Measurements from ENCODE around the gene MCF2L2. TPM values are rescaled to one million over a fixed set of nuclear protein-coding genes. Genes with fewer than 3 reads are reported as not detected.
"Not testable (repeated sequence)": the region's sequence is repeated elsewhere in the genome, so short reads cannot be mapped to it uniquely, and the experiment has no call there.

The MCF2L2 gene
- total RNA-seq, 1 experiment from 2014 or later, result 12.2 TPM

DNA sequence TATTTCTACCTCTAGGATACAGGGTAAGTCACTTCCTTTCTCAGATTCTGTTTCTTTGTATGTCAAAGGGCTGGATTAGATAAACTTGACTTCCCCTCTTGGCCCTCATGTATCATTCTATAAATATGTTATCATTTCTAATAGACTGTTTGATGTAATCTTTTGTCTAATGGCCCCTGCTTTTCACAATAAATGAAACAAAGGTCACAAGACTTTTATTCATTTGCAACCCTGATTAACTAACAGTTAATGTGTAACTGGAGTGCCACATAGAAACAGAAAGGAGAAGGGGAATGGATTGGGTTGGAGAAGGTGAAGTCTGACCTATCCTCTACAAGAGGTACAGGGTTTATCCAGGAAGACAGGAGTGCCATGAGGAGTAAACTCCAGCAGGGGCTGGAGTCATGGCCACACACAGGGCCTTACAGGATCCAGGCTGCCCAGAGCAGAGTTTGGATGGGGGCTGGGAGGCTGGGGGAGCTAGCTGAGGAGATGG, 183.4 kb downstream of the MCF2L2 start:
- Histone ChIP-seq H3K9me3 (ENCODE audit: low read length) (peaks cover 18% of the 10 kb centered on the region), H4K20me1 (ENCODE audit: insufficient read depth, low read depth, low read length) (no peaks in the 10 kb centered on the region), H3K4me3 (ENCODE audit: low read length) (no peak overlapping the region), H3K4me1 (ENCODE audit: low read length) (peaks cover 40% of the 10 kb centered on the region), H3K27ac (ENCODE audit: low read length) (peak overlapping the region; percentile 14; the same call in 1 of the 2 replicates), H3K36me3 (ENCODE audit: insufficient read depth, low read length) (peaks cover 10% of the 10 kb centered on the region; the same call in 1 of the 2 replicates), H3K9me2 (replicated peaks; ENCODE audit: insufficient read depth, low read length) (no peaks in the 10 kb centered on the region), H3K79me2 (ENCODE audit: low read length) (no peaks in the 10 kb centered on the region), H2AFZ (ENCODE audit: low read length) (no peak overlapping the region), H3K27me3 (ENCODE audit: low read length) (no peaks in the 10 kb centered on the region), H3K9ac (ENCODE audit: low read length) (no peak overlapping the region), H3K4me2 (ENCODE audit: low read depth, low read length, poor library complexity, severe bottlenecking) (peak overlapping the region; percentile 14)
- no peak for DNase-seq

DNA sequence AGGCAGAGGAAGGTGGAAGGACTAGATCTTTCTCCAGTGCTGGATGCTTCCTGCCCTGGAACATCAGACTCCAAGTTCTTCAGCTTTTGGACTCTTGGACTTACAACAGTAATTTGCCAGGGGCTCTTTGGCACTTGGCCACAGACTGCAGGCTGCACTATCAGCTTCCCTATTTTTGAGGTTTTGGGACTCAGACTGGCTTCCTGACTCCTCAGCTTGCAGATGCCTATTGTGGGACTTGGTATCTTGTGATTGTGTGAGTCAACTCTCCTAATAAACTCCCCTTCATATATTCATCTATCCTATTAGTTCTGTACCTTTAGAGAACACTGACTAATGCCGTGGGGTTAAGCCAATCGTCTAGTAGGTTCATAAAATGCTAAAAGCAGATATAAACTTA, 184.2 kb downstream of the MCF2L2 start:
- H4K20me1 ChIP-seq (ENCODE audit: insufficient read depth, low read depth, low read length), result no peaks in the 10 kb centered on the region
- no peak overlapping the region for H3K4me3 ChIP-seq (ENCODE audit: low read length)
- H3K4me1 ChIP-seq (ENCODE audit: low read length), result peaks cover 32% of the 10 kb centered on the region
- 0 out of 2 replicates have a peak overlapping the region, but pooled peaks have one; percentile 27 for H2AFZ ChIP-seq (ENCODE audit: low read length)
- H3K79me2 ChIP-seq (ENCODE audit: low read length), result no peaks in the 10 kb centered on the region
- H3K27me3 ChIP-seq (ENCODE audit: low read length), result no peaks in the 10 kb centered on the region
- peak overlapping the region; percentile 14; the same call in 1 of the 2 replicates for H3K27ac ChIP-seq (ENCODE audit: low read length)
- H3K9me3 ChIP-seq (ENCODE audit: low read length), result peaks cover 18% of the 10 kb centered on the region
- no peak overlapping the region for H3K9ac ChIP-seq (ENCODE audit: low read length)
- DNase-seq, result peak; percentile 63
- peak overlapping the region; percentile 14 for H3K4me2 ChIP-seq (ENCODE audit: low read depth, low read length, poor library complexity, severe bottlenecking)
- peaks cover 10% of the 10 kb centered on the region; the same call in 1 of the 2 replicates for H3K36me3 ChIP-seq (ENCODE audit: insufficient read depth, low read length)
- H3K9me2 ChIP-seq (replicated peaks; ENCODE audit: insufficient read depth, low read length), result no peaks in the 10 kb centered on the region

DNA sequence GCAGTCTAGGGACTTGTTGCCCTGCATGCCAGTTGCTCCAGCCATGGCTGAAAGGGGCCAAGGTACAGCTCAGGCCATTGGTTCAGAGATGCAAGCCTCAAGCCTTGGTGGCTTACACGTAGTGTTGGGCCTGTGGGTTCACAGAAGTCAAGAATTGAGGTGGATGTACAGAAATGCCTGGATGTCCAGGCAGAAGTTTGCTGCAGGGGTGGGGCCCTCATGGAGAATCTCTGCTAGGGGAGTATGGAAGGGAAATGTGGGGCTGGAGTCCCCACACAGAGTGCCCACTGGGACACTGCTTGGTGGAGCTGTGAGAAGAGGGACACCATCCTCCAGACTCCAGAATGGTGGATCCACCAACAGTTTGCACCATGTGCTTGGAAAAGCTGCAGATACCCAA, 186.0 kb downstream of the MCF2L2 start:
- no peaks in the 10 kb centered on the region for H3K9me2 ChIP-seq (replicated peaks; ENCODE audit: insufficient read depth, low read length)
- H3K27ac ChIP-seq (ENCODE audit: low read length), result no peak overlapping the region
- H3K79me2 ChIP-seq (ENCODE audit: low read length), result no peaks in the 10 kb centered on the region
- no peaks in the 10 kb centered on the region for H3K27me3 ChIP-seq (ENCODE audit: low read length)
- H3K4me2 ChIP-seq (ENCODE audit: low read depth, low read length, poor library complexity, severe bottlenecking), result no peak overlapping the region
- peaks cover 10% of the 10 kb centered on the region; the same call in 1 of the 2 replicates for H3K36me3 ChIP-seq (ENCODE audit: insufficient read depth, low read length)
- H3K4me3 ChIP-seq (ENCODE audit: low read length), result no peak overlapping the region
- H2AFZ ChIP-seq (ENCODE audit: low read length), result no peak overlapping the region
- H4K20me1 ChIP-seq (ENCODE audit: insufficient read depth, low read depth, low read length), result no peaks in the 10 kb centered on the region
- H3K9me3 ChIP-seq (ENCODE audit: low read length), result peaks cover 18% of the 10 kb centered on the region
- H3K4me1 ChIP-seq (ENCODE audit: low read length), result peaks cover 17% of the 10 kb centered on the region
- no peak overlapping the region for H3K9ac ChIP-seq (ENCODE audit: low read length)
- DNase-seq, result no peak

DNA sequence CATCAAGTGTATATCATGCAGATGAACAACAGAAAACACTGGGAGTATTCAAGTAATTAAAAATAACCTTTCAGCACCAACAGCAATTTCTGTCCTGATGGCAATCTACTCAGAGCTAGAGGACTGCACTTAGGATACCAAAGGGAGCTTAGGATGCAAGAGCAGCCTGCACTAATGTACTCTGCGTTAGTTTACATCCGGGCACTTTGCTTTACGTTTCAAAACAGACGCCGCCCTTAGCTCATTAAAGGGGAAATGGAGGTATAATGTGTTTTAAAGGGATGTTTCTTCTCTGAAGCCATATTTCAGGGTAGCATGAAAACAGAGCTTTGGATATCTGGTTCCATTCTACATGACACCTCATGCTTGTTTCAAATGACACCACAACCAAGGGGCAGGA, 189.4 kb downstream of the MCF2L2 start:
- peaks cover 10% of the 10 kb centered on the region; the same call in 1 of the 2 replicates for H3K36me3 ChIP-seq (ENCODE audit: insufficient read depth, low read length)
- H3K4me2 ChIP-seq (ENCODE audit: low read depth, low read length, poor library complexity, severe bottlenecking), result no peak overlapping the region
- no peaks in the 10 kb centered on the region for H3K9me2 ChIP-seq (replicated peaks; ENCODE audit: insufficient read depth, low read length)
- H2AFZ ChIP-seq (ENCODE audit: low read length), result no peak overlapping the region
- H4K20me1 ChIP-seq (ENCODE audit: insufficient read depth, low read depth, low read length), result no peaks in the 10 kb centered on the region
- H3K9ac ChIP-seq (ENCODE audit: low read length), result no peak overlapping the region
- H3K79me2 ChIP-seq (ENCODE audit: low read length), result no peaks in the 10 kb centered on the region
- H3K27ac ChIP-seq (ENCODE audit: low read length), result no peak overlapping the region
- H3K4me3 ChIP-seq (ENCODE audit: low read length), result no peak overlapping the region
- peaks cover 4% of the 10 kb centered on the region for H3K4me1 ChIP-seq (ENCODE audit: low read length)
- peaks cover 18% of the 10 kb centered on the region for H3K9me3 ChIP-seq (ENCODE audit: low read length)
- H3K27me3 ChIP-seq (ENCODE audit: low read length), result no peaks in the 10 kb centered on the region
- DNase-seq, result no peak

DNA sequence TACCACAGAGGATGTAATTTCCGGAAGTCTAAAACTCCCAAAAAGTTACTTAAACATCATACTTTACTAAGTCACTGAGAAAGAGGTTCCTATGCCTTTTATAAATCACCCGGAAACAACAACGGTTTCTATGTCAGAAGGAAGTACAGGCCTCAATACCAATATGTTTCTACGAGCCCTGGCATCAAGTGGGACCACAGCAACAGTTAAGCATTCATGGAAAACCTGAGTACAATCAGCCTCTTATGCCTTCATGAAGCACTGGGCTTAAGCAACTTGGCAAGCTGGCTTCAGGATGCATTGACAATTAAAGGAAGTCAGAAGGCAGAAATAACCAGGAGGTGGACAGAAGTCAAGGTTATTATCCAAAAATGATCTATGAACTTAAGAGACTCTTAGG, 194.5 kb downstream of the MCF2L2 start:
- H3K9me2 ChIP-seq (replicated peaks; ENCODE audit: insufficient read depth, low read length), result no peaks in the 10 kb centered on the region
- H3K9ac ChIP-seq (ENCODE audit: low read length), result no peak overlapping the region
- no peaks in the 10 kb centered on the region for H3K79me2 ChIP-seq (ENCODE audit: low read length)
- no peaks in the 10 kb centered on the region for H3K9me3 ChIP-seq (ENCODE audit: low read length)
- no peak for DNase-seq
- no peaks in the 10 kb centered on the region for H4K20me1 ChIP-seq (ENCODE audit: insufficient read depth, low read depth, low read length)
- no peak overlapping the region for H3K4me2 ChIP-seq (ENCODE audit: low read depth, low read length, poor library complexity, severe bottlenecking)
- H3K27ac ChIP-seq (ENCODE audit: low read length), result no peak overlapping the region
- H3K4me3 ChIP-seq (ENCODE audit: low read length), result no peak overlapping the region
- peaks cover 14% of the 10 kb centered on the region for H3K4me1 ChIP-seq (ENCODE audit: low read length)
- no peaks in the 10 kb centered on the region for H3K36me3 ChIP-seq (ENCODE audit: insufficient read depth, low read length)
- H3K27me3 ChIP-seq (ENCODE audit: low read length), result no peaks in the 10 kb centered on the region
- H2AFZ ChIP-seq (ENCODE audit: low read length), result no peak overlapping the region

DNA sequence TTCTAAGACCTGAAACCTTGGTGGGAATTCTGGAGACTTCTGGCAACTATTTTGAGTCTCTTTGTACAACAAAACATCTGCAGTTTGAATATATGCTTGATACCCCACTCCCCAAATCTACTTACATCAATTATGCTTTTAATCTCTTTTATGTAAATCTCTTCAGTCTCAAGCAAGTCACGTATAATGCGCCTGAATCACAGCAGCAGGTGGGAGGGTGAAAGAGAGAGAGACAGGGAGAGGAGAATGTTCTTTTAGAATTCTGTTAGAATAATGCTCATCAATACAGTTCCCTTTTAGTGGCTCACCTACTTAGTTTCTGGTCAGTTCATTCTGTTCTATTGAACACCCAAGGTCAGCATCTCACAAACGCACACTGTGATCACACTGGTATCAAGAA, 197.6 kb downstream of the MCF2L2 start:
- no peak overlapping the region for H3K27ac ChIP-seq (ENCODE audit: low read length)

DNA sequence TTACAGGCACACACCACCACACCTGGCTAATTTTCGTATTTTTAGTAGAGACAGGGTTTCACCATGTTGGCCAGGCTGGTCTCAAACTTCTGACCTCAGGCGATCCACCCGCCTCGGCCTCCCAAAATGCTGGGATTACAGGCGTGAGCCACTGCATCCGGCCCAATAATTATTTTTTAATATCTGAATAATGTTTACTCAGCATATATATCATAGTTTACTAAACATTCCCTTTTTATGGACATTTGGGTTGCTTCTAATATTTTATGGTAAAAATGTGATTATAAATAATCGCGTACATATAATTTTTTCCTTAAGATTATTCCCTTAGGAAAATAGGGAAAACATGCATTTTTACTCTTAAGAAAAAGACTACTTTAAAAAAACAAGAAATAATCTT, 198.2 kb downstream of the MCF2L2 start:
- not testable (repeated sequence) for H3K9ac ChIP-seq (ENCODE audit: low read length); H3K36me3 ChIP-seq (ENCODE audit: insufficient read depth, low read length); H3K27me3 ChIP-seq (ENCODE audit: low read length); H3K4me3 ChIP-seq (ENCODE audit: low read length); H4K20me1 ChIP-seq (ENCODE audit: insufficient read depth, low read depth, low read length); DNase-seq; H3K9me3 ChIP-seq (ENCODE audit: low read length); H2AFZ ChIP-seq (ENCODE audit: low read length); H3K4me2 ChIP-seq (ENCODE audit: low read depth, low read length, poor library complexity, severe bottlenecking); H3K27ac ChIP-seq (ENCODE audit: low read length); H3K9me2 ChIP-seq (replicated peaks; ENCODE audit: insufficient read depth, low read length); H3K79me2 ChIP-seq (ENCODE audit: low read length)
- H3K4me1 ChIP-seq (ENCODE audit: low read length), result peaks cover 22% of the 10 kb centered on the region

More for the DNA sequence above, 197.6 kb downstream of the MCF2L2 start:
- Histone ChIP-seq H3K79me2 (ENCODE audit: low read length) (no peaks in the 10 kb centered on the region), H3K4me1 (ENCODE audit: low read length) (peaks cover 22% of the 10 kb centered on the region), H3K9ac (ENCODE audit: low read length) (no peak overlapping the region), H2AFZ (ENCODE audit: low read length) (no peak overlapping the region), H3K9me3 (ENCODE audit: low read length) (no peaks in the 10 kb centered on the region), H4K20me1 (ENCODE audit: insufficient read depth, low read depth, low read length) (no peaks in the 10 kb centered on the region), H3K27me3 (ENCODE audit: low read length) (no peaks in the 10 kb centered on the region), H3K4me2 (ENCODE audit: low read depth, low read length, poor library complexity, severe bottlenecking) (no peak overlapping the region), H3K36me3 (ENCODE audit: insufficient read depth, low read length) (no peaks in the 10 kb centered on the region), H3K4me3 (ENCODE audit: low read length) (no peak overlapping the region), H3K9me2 (replicated peaks; ENCODE audit: insufficient read depth, low read length) (no peaks in the 10 kb centered on the region)
- no peak for DNase-seq

DNA sequence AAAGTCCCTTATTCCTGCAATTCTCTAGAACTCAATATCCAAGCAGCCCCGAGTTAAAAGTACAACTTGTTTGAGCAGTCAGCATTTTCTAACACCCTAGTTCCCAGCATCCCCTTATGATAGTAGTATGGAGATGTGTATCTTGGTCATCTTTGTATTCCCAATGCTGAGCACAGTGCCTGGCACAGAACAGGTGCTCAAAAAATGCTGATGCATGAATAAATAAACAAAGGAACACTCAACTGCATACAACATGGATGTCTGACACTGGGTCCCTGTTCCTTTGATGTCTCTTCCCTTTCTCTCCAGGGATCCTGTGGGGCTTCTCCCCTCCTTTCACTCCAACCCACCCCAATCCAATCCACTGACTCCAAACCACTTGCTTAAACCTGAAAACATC, 199.2 kb downstream of the MCF2L2 start:
- Histone ChIP-seq H3K9me2 (replicated peaks; ENCODE audit: insufficient read depth, low read length) (no peaks in the 10 kb centered on the region), H3K27me3 (ENCODE audit: low read length) (no peaks in the 10 kb centered on the region), H3K4me3 (ENCODE audit: low read length) (no peak overlapping the region), H3K4me1 (ENCODE audit: low read length) (peaks cover 21% of the 10 kb centered on the region), H3K9ac (ENCODE audit: low read length) (no peak overlapping the region), H3K9me3 (ENCODE audit: low read length) (no peaks in the 10 kb centered on the region), H4K20me1 (ENCODE audit: insufficient read depth, low read depth, low read length) (no peaks in the 10 kb centered on the region), H2AFZ (ENCODE audit: low read length) (no peak overlapping the region), H3K79me2 (ENCODE audit: low read length) (no peaks in the 10 kb centered on the region), H3K4me2 (ENCODE audit: low read depth, low read length, poor library complexity, severe bottlenecking) (peak overlapping the region; percentile 9), H3K27ac (ENCODE audit: low read length) (no peak overlapping the region), H3K36me3 (ENCODE audit: insufficient read depth, low read length) (no peaks in the 10 kb centered on the region)
- no peak for DNase-seq
